HG03060 (cell line): Measurements from ENCODE around the gene SLC9A3.

Experiments
- ATAC-seq: cut with Tn5 transposase; IDR thresholded peaks from one replicate; pipeline ENCODE4 v1.9.1; 2021; ENCODE audit warnings: low read depth, moderate number of reproducible peaks; ENCODE audit not compliant: unreplicated experiment

Gene SLC9A3

GRCh38 chr5:434443-435146, 89.7 kb downstream of the SLC9A3 start:
- ATAC-seq, result no peak

GRCh38 chr5:433836-434235, 90.4 kb downstream of the SLC9A3 start:
- ATAC-seq, result no peak

- no peak for ATAC-seq
These were observed 91.1 kb downstream of the SLC9A3 start for GRCh38 chr5:432928-433791.

- no peak for ATAC-seq
These were observed 91.9 kb downstream of the SLC9A3 start for GRCh38 chr5:432201-432927.

- no peak for ATAC-seq
These were observed 92.6 kb downstream of the SLC9A3 start for GRCh38 chr5:431711-432050.

GRCh38 chr5:431001-431710, 93.1 kb downstream of the SLC9A3 start:
- no peak for ATAC-seq

GRCh38 chr5:430214-430925, 93.9 kb downstream of the SLC9A3 start:
- ATAC-seq, result no peak

DNA sequence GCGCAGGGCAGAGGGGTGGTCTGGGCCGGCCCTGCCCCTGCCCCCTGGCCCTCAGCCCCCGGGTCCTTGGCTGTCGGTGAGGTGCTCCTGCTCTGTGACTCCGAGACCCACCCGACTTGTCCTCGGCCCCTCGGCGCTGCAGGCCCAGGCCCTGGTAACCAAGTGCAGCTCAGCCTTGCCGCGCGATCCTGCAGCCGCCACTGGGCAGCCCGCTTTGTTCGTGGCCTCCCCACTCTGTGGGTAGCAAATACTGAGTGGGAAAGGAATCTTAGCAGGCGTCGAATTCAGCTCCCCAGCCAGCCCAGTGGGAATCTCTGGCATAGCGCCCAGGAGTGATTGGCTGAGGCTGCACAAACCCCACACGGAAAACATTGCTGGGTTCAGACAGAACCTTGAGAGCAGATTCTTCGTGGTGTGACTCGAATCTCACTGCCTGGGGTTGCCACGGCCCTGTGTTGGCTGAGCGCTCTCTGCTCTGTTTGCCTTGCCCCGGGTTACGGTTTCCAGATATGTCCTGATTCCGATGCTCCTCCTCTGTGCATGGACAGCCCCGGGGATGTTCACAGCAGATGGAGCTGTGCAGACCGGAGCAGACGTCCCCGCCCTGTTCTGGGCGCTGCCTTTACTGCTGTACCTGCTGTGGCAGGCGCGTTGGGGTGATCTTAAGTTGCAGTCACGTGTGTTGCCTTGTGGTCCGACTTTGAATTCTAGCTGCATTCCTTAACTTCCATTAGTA, 94.6 kb downstream of the SLC9A3 start:
- ATAC-seq, result no peak

DNA sequence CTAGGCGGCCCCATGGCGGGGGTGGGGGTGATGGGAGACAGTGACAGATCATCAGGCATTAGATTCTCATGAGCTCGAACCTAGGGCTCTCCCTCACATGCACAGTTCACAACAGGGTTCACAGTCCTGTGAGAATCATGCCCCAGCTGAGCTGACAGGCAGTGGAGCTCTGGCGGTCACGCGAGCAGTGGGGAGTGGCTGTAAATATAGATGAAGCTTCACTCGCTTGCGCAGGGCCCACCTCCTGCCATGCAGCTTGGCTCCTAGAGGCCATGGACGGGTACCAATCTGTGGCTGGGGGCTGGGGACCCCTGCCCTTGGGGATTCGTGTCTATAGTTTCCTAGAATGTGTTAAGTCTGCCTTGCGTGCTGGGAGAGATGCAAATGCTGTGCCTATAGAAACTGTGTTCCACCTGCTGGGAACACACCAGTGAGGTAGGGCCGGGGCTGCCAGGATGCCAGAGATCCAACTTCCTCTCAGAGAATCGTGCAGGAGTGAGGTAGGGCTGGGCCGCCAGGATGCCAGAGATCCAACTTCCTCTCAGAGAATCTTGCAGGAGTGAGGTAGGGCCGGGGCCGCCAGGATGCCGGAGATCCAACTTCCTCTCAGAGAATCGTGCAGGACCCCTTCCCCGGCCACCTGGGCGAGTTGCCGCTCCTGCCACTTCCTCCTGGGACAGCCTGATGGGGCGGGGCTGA, 95.3 kb downstream of the SLC9A3 start:
- ATAC-seq, result no peak

DNA sequence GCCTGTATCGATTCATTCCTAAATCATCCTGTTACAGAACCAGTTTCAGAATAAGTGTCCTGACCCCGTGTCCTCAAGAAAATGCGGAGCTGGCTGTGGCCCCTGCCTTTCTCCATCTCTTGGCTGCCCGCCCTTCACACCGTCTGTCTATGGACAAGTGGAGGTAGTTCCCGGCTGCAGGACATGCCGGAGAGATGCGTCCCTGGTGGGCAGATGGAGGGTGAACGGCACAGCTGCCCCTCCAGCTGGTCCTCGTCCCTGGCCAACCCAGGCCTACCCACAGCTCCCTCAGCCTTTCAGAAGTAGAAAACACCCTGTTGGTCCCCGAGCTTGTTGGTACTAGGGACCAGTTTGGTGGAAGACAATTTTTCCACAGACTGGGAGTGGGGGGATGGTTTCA, 96.0 kb downstream of the SLC9A3 start:
- no peak for ATAC-seq

GRCh38 chr5:427415-428087, 96.7 kb downstream of the SLC9A3 start:
- ATAC-seq, result no peak

DNA sequence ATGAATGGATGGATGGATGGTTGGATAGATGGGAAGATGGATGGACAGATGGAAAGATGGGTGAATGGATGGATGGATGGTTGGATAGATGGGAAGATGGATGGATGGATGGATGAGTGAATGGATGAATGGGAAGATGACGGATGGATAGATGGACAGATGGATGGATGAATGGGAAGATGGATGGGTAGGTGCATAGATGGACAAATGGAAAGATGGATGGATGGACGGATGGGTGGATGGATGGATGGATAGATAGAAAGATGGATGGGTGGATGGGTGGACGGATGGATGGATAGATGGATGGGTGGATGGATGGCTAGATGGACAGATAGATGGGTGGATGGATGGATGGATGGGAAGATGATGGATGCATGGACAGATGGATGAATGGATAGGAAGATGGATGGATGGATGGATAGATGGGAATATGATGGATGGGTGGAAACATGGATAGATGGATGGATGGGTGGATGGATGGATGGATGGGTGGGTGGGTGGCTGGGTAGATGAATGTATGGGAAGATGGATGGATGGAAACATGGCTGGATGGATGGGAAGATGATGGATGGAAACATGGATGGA, 97.8 kb downstream of the SLC9A3 start:
- no peak for ATAC-seq

DNA sequence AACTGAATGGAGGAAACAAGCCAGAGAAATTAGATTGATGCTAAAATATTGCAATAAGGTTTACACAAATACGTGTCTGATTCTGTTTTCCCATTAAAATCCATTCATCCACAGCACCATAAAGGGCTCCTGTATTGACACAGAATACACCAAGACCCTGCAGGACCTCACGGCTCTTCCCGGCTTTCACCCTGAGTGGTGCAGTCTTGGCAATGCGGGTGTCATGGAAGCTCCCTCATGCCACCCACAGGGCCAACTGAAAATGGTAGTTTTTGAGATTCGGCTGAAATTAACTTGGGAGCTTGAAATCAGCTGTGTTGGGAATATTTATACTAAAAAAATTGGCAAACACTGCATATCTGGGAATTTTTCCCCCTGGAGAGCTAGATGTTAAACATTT, 98.5 kb downstream of the SLC9A3 start:
- no peak for ATAC-seq

GRCh38 chr5:424301-425110, 99.7 kb downstream of the SLC9A3 start:
- peak; percentile 78 for ATAC-seq

- ATAC-seq, result no peak
These were observed 100.5 kb downstream of the SLC9A3 start for GRCh38 chr5:423626-424261.

GRCh38 chr5:423233-423565, 101.0 kb downstream of the SLC9A3 start:
- ATAC-seq, result no peak
